Left hindlimb (tissue), 1 donor: ENCODE data around the gene SLC38A3.
"Not testable (repeated sequence)": the region's sequence is repeated elsewhere in the genome, so short reads cannot be mapped to it uniquely, and the experiment has no call there.

Source experiments
- DNase-seq: peaks from one replicate; pipeline ENCODE4 v3.0.0-alpha.2; 2018

Gene SLC38A3

GRCh38 chr3:50256978-50257890 lies 52.2 kb downstream of the SLC38A3 start:
- no peak for DNase-seq

GRCh38 chr3:50258029-50258680 lies 53.1 kb downstream of the SLC38A3 start:
- no peak for DNase-seq

GRCh38 chr3:50258979-50259378 lies 53.9 kb downstream of the SLC38A3 start:
- DNase-seq, result no peak

GRCh38 chr3:50259432-50260026 lies 54.5 kb downstream of the SLC38A3 start:
- DNase-seq, result no peak

GRCh38 chr3:50260027-50260941 lies 55.2 kb downstream of the SLC38A3 start:
- peak; percentile 96 for DNase-seq

- DNase-seq, result no peak
These were observed 55.9 kb downstream of the SLC38A3 start for GRCh38 chr3:50260942-50261441.

GRCh38 chr3:50261505-50261904 lies 56.4 kb downstream of the SLC38A3 start:
- no peak for DNase-seq

- not testable (repeated sequence) for DNase-seq
These were observed 57.1 kb downstream of the SLC38A3 start for GRCh38 chr3:50262200-50262599.

GRCh38 chr3:50262778-50263177 lies 57.7 kb downstream of the SLC38A3 start:
- no peak for DNase-seq

- no peak for DNase-seq
These were observed 58.7 kb downstream of the SLC38A3 start for GRCh38 chr3:50263478-50264382.

GRCh38 chr3:50264383-50264963 lies 59.4 kb downstream of the SLC38A3 start:
- DNase-seq, result peak; percentile 97

GRCh38 chr3:50264964-50265485 lies 60.0 kb downstream of the SLC38A3 start:
- DNase-seq, result no peak

GRCh38 chr3:50265571-50265970 lies 60.5 kb downstream of the SLC38A3 start:
- no peak for DNase-seq

- DNase-seq, result no peak
These were observed 60.9 kb downstream of the SLC38A3 start for GRCh38 chr3:50266017-50266416.

- DNase-seq, result no peak
These were observed 61.8 kb downstream of the SLC38A3 start for GRCh38 chr3:50266836-50267235.

GRCh38 chr3:50267280-50267913 lies 62.3 kb downstream of the SLC38A3 start:
- DNase-seq, result peak; percentile 86

- no peak for DNase-seq
These were observed 63.2 kb downstream of the SLC38A3 start for GRCh38 chr3:50268276-50268675.

GRCh38 chr3:50268703-50269451 lies 63.8 kb downstream of the SLC38A3 start, which contains the start of gene SEMA3B:
Gene SEMA3B, plus strand, starts transcription at chr3:50269147. Its CDS starts 94 bp downstream, at chr3:50269241.
- peak; percentile 68 for DNase-seq

- no peak for DNase-seq
These were observed 64.4 kb downstream of the SLC38A3 start for GRCh38 chr3:50269460-50269859.
